Testis (tissue), 3 donors: ENCODE data around the gene C5. TPM values are rescaled to one million over a fixed set of nuclear protein-coding genes. Genes with fewer than 3 reads are reported as not detected.

Experiments
- DNase-seq: peaks from one replicate; pipeline ENCODE4 v3.0.0-alpha.2; 2019
- H3K27ac ChIP-seq, 2 donors: fragments of 200-600 bp; sonication (generic); one replicate each; pipeline ENCODE4 v1.5.1; 2019
- H3K27me3 ChIP-seq: fragments of 200-600 bp; sonication (generic); one replicate; pipeline ENCODE4 v1.5.1; 2019
- H3K36me3 ChIP-seq: fragments of 200-600 bp; sonication (generic); one replicate; pipeline ENCODE4 v1.5.1; 2017; ENCODE audit warnings: low read depth; ENCODE audit errors: missing control alignments
- H3K4me1 ChIP-seq: fragments of 200-600 bp; sonication (generic); one replicate; pipeline ENCODE4 v1.5.1; 2019
- H3K4me3 ChIP-seq, 2 donors: fragments of 200-600 bp; sonication (generic); one replicate each; pipeline ENCODE4 v1.5.1; 2017 to 2019
- H3K9me3 ChIP-seq: fragments of 200-600 bp; sonication (generic); one replicate; pipeline ENCODE4 v1.5.1; 2017
- CTCF ChIP-seq, 3 experiments: fragments of 450-650 bp in 2 of 3; fragments of 200-600 bp in 1 of 3; sonication (generic) in 1 of 3; IDR thresholded peaks; one replicate each; pipeline ENCODE4 v1.5.1; 2016 to 2019; ENCODE audit warnings: antibody characterized with exemption in 3 of 3, mild to moderate bottlenecking in 2 of 3, moderate library complexity in 1 of 3
- POLR2A ChIP-seq: fragments of 450-650 bp; IDR thresholded peaks from one replicate; pipeline ENCODE4 v1.6.1; 2017; ENCODE audit warnings: antibody characterized with exemption, mild to moderate bottlenecking, moderate library complexity
- WGBS, 2 donors: methylation state at CpG; one replicate each; pipeline ENCODE4 v1.1.5; 2018; 5-methylcytosine and 5-hydroxymethylcytosine counted together
- intact Hi-C: fragments of 100-400 bp; cut with DNase I; formaldehyde crosslinking; loops from one replicate; pipeline ENCODE4 v1.15.1; 2023; ENCODE audit warnings: low total_unique reads
- polyA plus RNA-seq: library from polyadenylated mRNA; stranded (reverse); fragments of 350-450 nt; fragmentation: Illumina TruSeq; extraction: RNeasy Lipid Tissue Mini Kit (QIAGEN cat#74804); gene quantifications from one replicate; pipeline ENCODE4 v1.2.3, GENCODE V29; 2014; ENCODE audit warnings: low read depth, low replicate concordance; ENCODE audit not compliant: insufficient read depth
- total RNA-seq, 2 donors: library from RNA; depleted of rRNA; stranded (reverse); fragments of >200 nt; gene quantifications; one replicate each; pipeline ENCODE4 v1.2.3, GENCODE V29; 2016

C5 gene
- total and polyA plus RNA-seq, 3 donors from 2014 or later, result 3.2 to 8.0 (median 5.1) TPM

GRCh38 chr9:120950421-120951388 is 99.4 kb downstream of the C5 start:
- Histone ChIP-seq H3K9me3 (no peaks in the 10 kb centered on the region), H3K27me3 (no peaks in the 10 kb centered on the region), H3K4me1 (peaks cover 10% of the 10 kb centered on the region), H3K36me3 (no peaks in the 10 kb centered on the region), H3K27ac (no peak overlapping the region), H3K4me3 (no peak overlapping the region)
- WGBS, 2 donors, result 69 to 73% methylated on average over 8 of the region's 8 CpGs
- intact Hi-C loops, result no loop called here
- no peak for DNase-seq
- no peak for TF ChIP-seq CTCF (IDR thresholded peaks at IDR 0.05)
- no peak for TF ChIP-seq POLR2A

GRCh38 chr9:120949290-120949689 is 100.8 kb downstream of the C5 start:
- Histone ChIP-seq H3K9me3 (no peaks in the 10 kb centered on the region), H3K4me3 (no peak overlapping the region), H3K27ac (no peak overlapping the region), H3K27me3 (no peaks in the 10 kb centered on the region), H3K36me3 (no peaks in the 10 kb centered on the region), H3K4me1 (peaks cover 10% of the 10 kb centered on the region)
- WGBS, 2 donors, result 82 to 92% methylated on average over 2 of the region's 2 CpGs
- no peak for DNase-seq
- no peak for TF ChIP-seq CTCF (IDR thresholded peaks at IDR 0.05)
- no peak for TF ChIP-seq POLR2A
- intact Hi-C loops, result no loop called here

- Histone ChIP-seq H3K36me3 (no peaks in the 10 kb centered on the region), H3K27me3 (no peaks in the 10 kb centered on the region), H3K27ac (no peak overlapping the region), H3K4me1 (peaks cover 10% of the 10 kb centered on the region), H3K4me3 (no peak overlapping the region), H3K9me3 (no peaks in the 10 kb centered on the region)
- no peak for DNase-seq
- 97 to 100% methylated on average over 1 of the region's 1 CpG for WGBS, 2 donors
- intact Hi-C loops, result no loop called here
- TF ChIP-seq CTCF (IDR thresholded peaks at IDR 0.05) (no peak), POLR2A (no peak)
Measured at GRCh38 chr9:120948824-120949223, 101.3 kb downstream of the C5 start.

- H3K27ac ChIP-seq, result no peak overlapping the region
- H3K4me3 ChIP-seq, result no peak overlapping the region
- peaks cover 11% of the 10 kb centered on the region for H3K4me1 ChIP-seq
- 87 to 96% methylated on average over 2 of the region's 2 CpGs for WGBS, 2 donors
- no peak for DNase-seq
- H3K27me3 ChIP-seq, result no peaks in the 10 kb centered on the region
- TF ChIP-seq POLR2A, result no peak
- no peak for TF ChIP-seq CTCF (IDR thresholded peaks at IDR 0.05)
- H3K36me3 ChIP-seq, result no peaks in the 10 kb centered on the region
- intact Hi-C loops, result no loop called here
- H3K9me3 ChIP-seq, result no peaks in the 10 kb centered on the region
Measured at GRCh38 chr9:120947222-120947621, 102.9 kb downstream of the C5 start.
